Measurements from ENCODE around the gene GSTM3.
"Not testable (repeated sequence)": the region's sequence is repeated elsewhere in the genome, so short reads cannot be mapped to it uniquely, and the experiment has no call there.

GSTM3 gene

GRCh38 chr1:109705411-109705810, 35.4 kb downstream of the GSTM3 start:
- no peaks in the 10 kb centered on the region for H3K9me3 ChIP-seq (ENCODE audit: low read depth, low read length)
- TF ChIP-seq POLR2AphosphoS5 (IDR thresholded peaks at IDR 0.05; ENCODE audit: borderline replicate concordance, low read depth, low read length): no peak
- no peak for TF ChIP-seq EZH2 (IDR thresholded peaks at IDR 0.05)
- no peak for TF ChIP-seq FOXP2 (optimal IDR thresholded peaks at IDR 0.05; ENCODE audit: control extremely low read depth, extremely low read length, insufficient read depth)

GRCh38 chr1:109704173-109704572, 36.7 kb downstream of the GSTM3 start:
- H3K4me3 ChIP-seq: no peak overlapping the region
- H3K9ac ChIP-seq (ENCODE audit: insufficient read length): no peak overlapping the region
- H3K36me3 ChIP-seq (ENCODE audit: insufficient read depth, low read length): no peaks in the 10 kb centered on the region
- no peak for DNase-seq (ENCODE audit: low read depth, low spot score)
- H3K9me3 ChIP-seq (ENCODE audit: low read depth, low read length): no peaks in the 10 kb centered on the region
- TF ChIP-seq FOXP2 (optimal IDR thresholded peaks at IDR 0.05; ENCODE audit: control extremely low read depth, extremely low read length, insufficient read depth) (no peak), EZH2 (IDR thresholded peaks at IDR 0.05) (no peak), POLR2AphosphoS5 (IDR thresholded peaks at IDR 0.05; ENCODE audit: borderline replicate concordance, low read depth, low read length) (no peak)
- no peak overlapping the region for H3K27ac ChIP-seq

More at GRCh38 chr1:109705411-109705810, 35.4 kb downstream of the GSTM3 start:
- Histone ChIP-seq H3K36me3 (ENCODE audit: insufficient read depth, low read length) (no peaks in the 10 kb centered on the region), H3K9ac (ENCODE audit: insufficient read length) (no peak overlapping the region), H3K27ac (no peak overlapping the region), H3K4me3 (no peak overlapping the region)
- DNase-seq (ENCODE audit: low read depth, low spot score): no peak

- H3K9me3 ChIP-seq (ENCODE audit: low read depth, low read length); H3K9ac ChIP-seq (ENCODE audit: insufficient read length); H3K36me3 ChIP-seq (ENCODE audit: insufficient read depth, low read length); H3K27ac ChIP-seq; DNase-seq (ENCODE audit: low read depth, low spot score); H3K4me3 ChIP-seq: not testable (repeated sequence)
Measured at GRCh38 chr1:109702940-109703339, 37.9 kb downstream of the GSTM3 start.

GRCh38 chr1:109697861-109698260, 43.0 kb downstream of the GSTM3 start:
- not testable (repeated sequence) for H3K4me3 ChIP-seq; H3K27ac ChIP-seq; H3K9me3 ChIP-seq (ENCODE audit: low read depth, low read length); H3K36me3 ChIP-seq (ENCODE audit: insufficient read depth, low read length); DNase-seq (ENCODE audit: low read depth, low spot score); H3K9ac ChIP-seq (ENCODE audit: insufficient read length)

GRCh38 chr1:109697066-109697465, 43.8 kb downstream of the GSTM3 start:
- H3K36me3 ChIP-seq (ENCODE audit: insufficient read depth, low read length): no peaks in the 10 kb centered on the region

GRCh38 chr1:109695138-109695537, 45.7 kb downstream of the GSTM3 start:
- H3K27ac ChIP-seq; DNase-seq (ENCODE audit: low read depth, low spot score); H3K36me3 ChIP-seq (ENCODE audit: insufficient read depth, low read length); H3K9ac ChIP-seq (ENCODE audit: insufficient read length); H3K4me3 ChIP-seq; H3K9me3 ChIP-seq (ENCODE audit: low read depth, low read length): not testable (repeated sequence)

More at GRCh38 chr1:109697066-109697465, 43.8 kb downstream of the GSTM3 start:
- Histone ChIP-seq H3K9me3 (ENCODE audit: low read depth, low read length) (no peaks in the 10 kb centered on the region), H3K9ac (ENCODE audit: insufficient read length) (no peak overlapping the region), H3K27ac (no peak overlapping the region), H3K4me3 (no peak overlapping the region)
- no peak for TF ChIP-seq FOXP2 (optimal IDR thresholded peaks at IDR 0.05; ENCODE audit: control extremely low read depth, extremely low read length, insufficient read depth)
- TF ChIP-seq EZH2 (IDR thresholded peaks at IDR 0.05): no peak
- TF ChIP-seq POLR2AphosphoS5 (IDR thresholded peaks at IDR 0.05; ENCODE audit: borderline replicate concordance, low read depth, low read length): no peak
- DNase-seq (ENCODE audit: low read depth, low spot score): no peak

GRCh38 chr1:109694400-109694799, 46.4 kb downstream of the GSTM3 start:
- not testable (repeated sequence) for H3K27ac ChIP-seq; DNase-seq (ENCODE audit: low read depth, low spot score); H3K9ac ChIP-seq (ENCODE audit: insufficient read length); H3K9me3 ChIP-seq (ENCODE audit: low read depth, low read length); H3K4me3 ChIP-seq; H3K36me3 ChIP-seq (ENCODE audit: insufficient read depth, low read length)

- Histone ChIP-seq H3K9me3 (ENCODE audit: low read depth, low read length) (no peaks in the 10 kb centered on the region), H3K9ac (ENCODE audit: insufficient read length) (no peak overlapping the region), H3K27ac (no peak overlapping the region), H3K36me3 (ENCODE audit: insufficient read depth, low read length) (no peaks in the 10 kb centered on the region; the same call in 1 of the 2 replicates), H3K4me3 (no peak overlapping the region)
- no peak for TF ChIP-seq POLR2AphosphoS5 (IDR thresholded peaks at IDR 0.05; ENCODE audit: borderline replicate concordance, low read depth, low read length)
- no peak for TF ChIP-seq EZH2 (IDR thresholded peaks at IDR 0.05)
- no peak for TF ChIP-seq FOXP2 (optimal IDR thresholded peaks at IDR 0.05; ENCODE audit: control extremely low read depth, extremely low read length, insufficient read depth)
- no peak for DNase-seq (ENCODE audit: low read depth, low spot score)
Measured at GRCh38 chr1:109691759-109692158, 49.1 kb downstream of the GSTM3 start.

GRCh38 chr1:109689844-109690405, 50.9 kb downstream of the GSTM3 start:
- H3K9me3 ChIP-seq (ENCODE audit: low read depth, low read length): no peaks in the 10 kb centered on the region
- no peak overlapping the region for H3K9ac ChIP-seq (ENCODE audit: insufficient read length)
- H3K27ac ChIP-seq: no peak overlapping the region
- H3K4me3 ChIP-seq: no peak overlapping the region
- no peak for TF ChIP-seq EZH2 (IDR thresholded peaks at IDR 0.05)
- TF ChIP-seq FOXP2 (optimal IDR thresholded peaks at IDR 0.05; ENCODE audit: control extremely low read depth, extremely low read length, insufficient read depth): no peak
- TF ChIP-seq POLR2AphosphoS5 (IDR thresholded peaks at IDR 0.05; ENCODE audit: borderline replicate concordance, low read depth, low read length): no peak
- no peaks in the 10 kb centered on the region; the same call in 1 of the 2 replicates for H3K36me3 ChIP-seq (ENCODE audit: insufficient read depth, low read length)
- DNase-seq (ENCODE audit: low read depth, low spot score): no peak

All from SK-N-MC (cell line).